Cardiac septum (tissue), 1 donor: ENCODE data around the gene PTPRM. TPM values are rescaled to one million over a fixed set of nuclear protein-coding genes. Genes with fewer than 3 reads are reported as not detected.

Experiments
- DNase-seq: peaks from one replicate; pipeline ENCODE4 v3.0.0-alpha.2; 2020; ENCODE audit warnings: low spot score
- intact Hi-C: fragments of 100-400 bp; cut with DNase I; formaldehyde crosslinking; loops from one replicate; pipeline ENCODE4 v1.14.0; 2022
- total RNA-seq: library from RNA; stranded (reverse); fragmentation: NEBNext Ultra II Directional; extraction: Animal tissue kit (Norgen Biotek cat#: 25700); gene quantifications from one replicate; pipeline ENCODE4 v1.2.1, GENCODE V29; 2021
- donor health status: DM: no; HTN: no; CAD: no.

PTPRM gene
- total RNA-seq, 1 donor from 2014 or later: 132 TPM

DNA sequence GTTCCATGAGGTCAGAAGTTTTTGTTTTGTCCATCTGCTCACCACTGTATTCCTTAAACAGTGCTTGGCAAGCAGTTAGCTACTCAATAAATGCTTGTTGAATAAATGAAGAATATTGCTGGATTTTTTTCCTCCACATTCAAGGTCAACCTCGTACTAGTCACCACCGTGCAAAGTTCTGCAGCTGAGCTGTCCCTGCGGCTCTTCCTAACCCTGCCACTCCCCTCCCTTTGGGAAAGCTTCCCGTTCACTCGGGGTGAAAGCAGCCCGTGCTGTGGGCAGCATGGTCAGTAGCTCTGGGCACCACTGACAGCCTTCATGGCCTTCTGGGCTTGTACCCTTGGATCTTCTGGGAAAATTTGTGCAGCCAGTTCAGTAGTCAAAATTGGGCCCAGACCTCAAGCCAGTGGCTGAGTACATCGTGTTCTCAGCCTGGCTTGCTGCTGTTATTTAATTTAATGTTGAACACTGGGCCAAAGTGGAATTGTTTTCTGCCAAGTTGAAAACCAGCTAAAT, 572.8 kb downstream of the PTPRM start:
- no peak for DNase-seq
- intact Hi-C loops: no loop called here

DNA sequence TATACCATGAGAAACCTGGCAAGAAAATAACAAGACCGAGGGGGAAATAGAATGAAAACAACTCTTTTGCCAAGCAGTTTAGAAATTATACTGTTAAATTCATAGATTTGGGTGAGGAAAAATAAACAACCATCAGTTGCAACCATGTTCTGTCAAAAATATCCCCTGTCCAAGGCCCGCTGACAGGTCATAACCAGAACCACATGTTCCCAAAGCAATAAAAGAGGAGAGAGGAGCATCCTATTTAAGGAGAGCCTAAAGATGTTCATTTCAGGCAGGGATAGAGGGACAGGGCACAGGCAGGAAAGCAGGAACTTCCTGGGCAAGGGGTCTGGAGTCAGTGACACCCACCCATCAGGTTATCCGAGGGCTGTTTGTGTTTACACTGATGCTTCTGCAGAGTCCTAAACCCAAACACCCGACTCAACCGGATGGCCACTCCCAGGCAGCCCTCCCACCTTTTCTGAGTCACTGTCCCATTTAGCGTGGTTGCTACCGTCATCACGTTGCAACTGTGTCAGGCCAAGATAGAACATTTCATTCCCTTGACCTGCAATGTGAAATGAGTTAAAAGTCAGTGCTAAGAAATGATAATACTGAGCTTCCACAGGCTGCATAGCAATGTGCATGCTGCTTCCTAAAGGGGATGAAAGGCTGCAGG, 573.9 kb downstream of the PTPRM start:
- no peak for DNase-seq
- intact Hi-C loops: no loop called here

DNA sequence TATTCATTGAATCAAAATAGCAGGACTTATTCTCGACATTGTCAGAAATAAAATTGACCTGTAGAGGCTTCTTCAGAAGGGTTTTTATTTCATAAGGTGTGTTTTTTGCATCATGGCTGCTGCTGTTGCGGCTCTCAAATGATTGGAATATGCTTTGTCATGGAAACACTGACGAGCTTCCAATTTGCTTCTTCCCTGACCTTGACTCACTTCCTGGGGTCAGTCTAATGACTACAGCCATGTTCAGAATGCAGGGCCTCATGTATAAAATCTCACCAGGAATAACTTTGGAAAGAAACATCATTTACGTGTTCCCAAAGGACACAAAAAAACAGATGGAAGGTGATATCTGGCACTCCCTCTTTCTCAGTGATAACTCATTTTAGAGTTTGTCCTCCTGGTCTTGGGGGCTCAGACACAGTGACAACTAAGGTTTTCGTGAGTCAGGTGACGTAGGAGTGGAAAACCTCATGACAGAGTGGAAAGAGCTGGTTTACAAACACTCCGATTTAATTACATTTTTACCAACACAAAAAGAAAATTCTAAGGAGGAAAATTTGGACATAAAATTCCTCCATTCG, 575.1 kb downstream of the PTPRM start:
- intact Hi-C loops: no loop called here

DNA sequence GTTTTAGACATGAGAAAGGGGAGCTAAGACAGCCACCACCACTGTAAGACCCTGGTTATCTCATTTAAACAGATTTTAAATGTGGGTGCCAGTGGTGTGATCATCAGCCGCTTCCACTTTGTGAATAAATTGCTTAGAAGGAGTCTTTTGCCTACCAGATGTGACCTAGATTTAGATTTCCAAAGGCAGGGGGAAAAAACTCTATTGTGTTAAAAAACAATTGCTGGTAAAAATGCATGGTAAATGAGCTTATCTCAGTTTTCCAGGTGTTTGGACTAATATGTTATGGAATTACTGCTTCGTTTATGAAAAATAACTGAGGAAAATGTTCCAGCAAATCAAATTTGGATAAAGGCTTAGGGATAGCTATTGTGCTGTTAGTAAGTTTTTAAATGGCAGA, 575.8 kb downstream of the PTPRM start:
- DNase-seq: no peak
- intact Hi-C loops: no loop called here

More for the DNA sequence above, 575.1 kb downstream of the PTPRM start:
- no peak for DNase-seq

DNA sequence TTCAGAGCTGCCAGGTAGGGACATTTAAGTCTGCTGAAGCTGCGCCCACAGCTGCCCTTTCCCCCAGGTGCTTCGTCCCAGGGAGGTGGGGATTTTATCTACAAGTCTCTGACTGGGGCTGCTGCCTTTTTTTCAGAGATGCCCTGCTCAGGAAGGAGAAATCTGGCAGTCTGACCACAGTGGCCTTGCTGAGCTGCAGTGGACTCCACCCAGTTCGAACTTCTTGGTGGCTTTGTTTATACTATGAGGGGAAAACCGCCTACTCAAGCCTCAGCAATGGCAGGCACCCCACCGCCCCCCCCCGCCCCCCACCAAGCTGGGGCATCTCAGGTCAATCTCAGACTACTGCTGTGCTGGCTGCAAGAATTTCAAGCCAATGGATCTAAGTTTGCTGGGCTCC, 584.1 kb downstream of the PTPRM start:
- intact Hi-C loops: no loop called here
- DNase-seq: no peak

DNA sequence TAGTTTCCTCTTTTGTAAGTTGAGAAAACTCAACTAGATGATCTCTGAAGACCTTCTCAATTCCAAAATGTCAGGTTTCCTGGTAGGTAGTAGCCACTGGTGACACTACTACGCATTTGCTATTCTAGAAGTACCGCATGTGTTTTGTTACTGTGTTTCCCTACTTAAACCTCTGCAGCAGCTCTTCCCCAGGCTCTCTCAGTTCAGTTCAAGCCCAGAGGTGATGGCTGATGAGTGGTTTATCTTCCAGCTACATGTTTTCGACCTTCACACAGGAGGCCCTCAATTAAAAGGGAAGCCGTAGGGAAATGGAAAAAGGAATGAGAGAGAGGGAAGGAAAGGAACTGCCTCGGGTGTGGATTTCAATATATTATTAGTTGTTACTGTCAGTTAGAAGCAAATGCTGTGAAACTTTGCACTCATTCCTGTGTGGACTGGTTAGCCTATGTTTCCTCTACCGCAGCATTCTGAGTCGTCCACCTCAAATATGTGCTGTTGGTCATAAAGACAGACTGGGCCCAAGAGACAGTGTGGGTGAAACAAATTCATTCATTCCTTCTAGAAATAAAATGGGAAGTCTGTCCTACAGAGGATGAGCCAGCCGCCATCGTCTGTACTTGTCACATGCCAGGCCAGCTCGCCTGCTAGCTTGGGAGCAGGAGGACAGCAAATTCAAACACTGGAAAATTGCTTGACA, 586.9 kb downstream of the PTPRM start:
- intact Hi-C loops: no loop called here
- no peak for DNase-seq

DNA sequence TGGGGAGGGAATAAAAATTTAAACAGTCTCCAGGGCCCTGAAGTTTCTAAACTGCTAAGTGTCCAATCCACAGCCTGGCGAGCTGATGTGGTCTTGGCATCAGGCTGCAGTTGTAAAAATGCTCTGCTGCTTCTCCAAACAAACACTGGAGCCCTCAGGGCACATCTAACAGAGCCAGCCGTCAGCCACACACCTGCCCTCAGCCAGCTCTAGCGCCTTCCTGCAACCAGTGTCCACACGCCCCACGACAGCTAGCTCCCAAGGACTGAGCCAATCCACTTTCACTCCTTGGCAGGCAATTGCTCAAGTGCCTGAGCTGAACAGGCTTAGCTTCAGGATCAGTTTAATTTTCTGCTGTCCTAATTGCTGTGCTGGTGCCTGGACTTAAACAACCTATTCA, 595.7 kb downstream of the PTPRM start:
- no peak for DNase-seq
- intact Hi-C loops: no loop called here

DNA sequence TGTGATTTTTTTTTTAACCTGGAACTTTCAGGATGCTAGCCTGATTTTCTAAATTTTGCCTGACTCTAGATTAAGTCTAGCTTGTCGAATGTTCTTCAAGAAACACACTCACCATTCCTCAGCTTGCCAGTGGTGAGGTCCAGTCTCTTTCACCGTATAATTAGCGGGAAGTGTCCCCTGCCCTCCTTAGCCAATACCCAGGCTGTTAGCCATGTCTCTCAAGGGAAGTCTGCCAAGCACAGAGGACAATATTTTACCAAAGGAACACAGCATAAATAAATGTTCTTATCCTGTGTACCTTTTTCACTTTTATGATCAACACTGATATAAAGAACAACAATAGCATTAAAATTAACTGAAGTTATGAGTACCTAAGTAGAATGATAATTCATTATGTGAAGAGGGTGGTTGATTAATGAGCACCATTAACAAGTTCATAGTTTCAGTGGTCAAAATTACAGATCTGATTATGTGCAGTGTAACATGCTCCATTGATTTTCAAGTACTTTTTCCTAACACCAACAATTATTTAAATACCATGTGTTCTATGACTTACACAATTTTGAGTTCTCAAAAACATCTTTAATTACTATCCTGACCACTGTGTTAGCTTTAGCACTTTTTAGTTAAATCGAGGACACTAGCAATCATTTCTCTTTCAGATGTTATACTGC, 596.3 kb downstream of the PTPRM start:
- intact Hi-C loops: no loop called here
- DNase-seq: no peak

DNA sequence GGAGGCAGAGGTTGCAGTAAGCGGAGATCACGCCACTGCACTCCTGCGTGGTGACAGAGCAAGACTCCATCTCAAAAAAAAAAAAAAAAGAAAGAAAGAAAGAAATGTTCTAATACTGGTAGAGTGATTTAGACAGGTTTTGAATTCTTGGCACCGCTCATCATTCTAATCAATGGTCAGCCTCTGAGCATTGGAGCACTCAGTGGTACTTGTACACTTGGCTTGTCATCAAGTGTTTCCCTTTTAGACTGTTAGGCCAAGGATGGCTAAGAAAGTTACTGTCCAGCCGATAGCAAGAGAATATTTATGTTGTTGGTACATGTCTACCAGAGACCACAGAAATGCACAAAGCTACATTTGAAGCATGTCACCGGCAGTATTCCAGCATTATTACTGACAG, 598.0 kb downstream of the PTPRM start:
- no peak for DNase-seq
- intact Hi-C loops: no loop called here

DNA sequence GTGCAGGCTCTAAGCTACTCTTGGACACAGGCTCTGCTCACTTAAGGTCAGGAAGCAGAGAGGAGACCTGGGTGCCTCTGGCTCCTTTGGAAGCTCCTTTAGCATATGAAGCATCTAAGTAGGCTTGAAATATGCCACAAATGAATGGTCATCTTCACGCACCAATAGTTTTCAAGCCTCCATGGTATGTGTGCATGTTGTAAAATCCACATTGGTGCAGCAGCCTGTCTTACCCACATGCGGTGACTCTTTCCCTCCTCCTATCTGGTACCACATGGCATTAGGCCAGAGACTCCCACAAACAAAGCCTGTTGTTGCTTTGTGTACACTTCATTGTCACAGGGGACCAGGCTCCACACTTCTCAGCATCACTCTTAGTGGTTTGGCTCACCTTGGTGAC, 599.9 kb downstream of the PTPRM start:
- intact Hi-C loops: no loop called here
- DNase-seq: no peak

DNA sequence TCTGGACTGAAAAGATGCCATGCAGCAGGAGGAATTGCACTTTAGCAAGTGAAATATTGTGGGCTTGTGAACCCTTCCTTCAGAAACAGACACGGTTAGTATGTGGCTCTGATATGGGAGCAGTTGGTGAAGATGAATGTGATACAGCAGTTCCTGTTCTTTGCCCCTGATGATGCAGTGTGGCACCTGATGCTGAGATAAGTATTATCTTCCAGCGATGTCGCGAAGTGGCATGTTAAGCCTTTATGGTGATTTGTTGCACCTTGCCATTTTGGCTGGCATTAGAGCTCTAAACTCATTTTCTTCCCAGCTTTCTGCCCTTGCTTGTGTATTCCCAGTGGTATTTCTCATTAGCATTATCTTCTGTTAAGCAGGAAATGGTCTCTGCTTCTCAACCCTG, 600.6 kb downstream of the PTPRM start:
- no peak for DNase-seq
- intact Hi-C loops: no loop called here

DNA sequence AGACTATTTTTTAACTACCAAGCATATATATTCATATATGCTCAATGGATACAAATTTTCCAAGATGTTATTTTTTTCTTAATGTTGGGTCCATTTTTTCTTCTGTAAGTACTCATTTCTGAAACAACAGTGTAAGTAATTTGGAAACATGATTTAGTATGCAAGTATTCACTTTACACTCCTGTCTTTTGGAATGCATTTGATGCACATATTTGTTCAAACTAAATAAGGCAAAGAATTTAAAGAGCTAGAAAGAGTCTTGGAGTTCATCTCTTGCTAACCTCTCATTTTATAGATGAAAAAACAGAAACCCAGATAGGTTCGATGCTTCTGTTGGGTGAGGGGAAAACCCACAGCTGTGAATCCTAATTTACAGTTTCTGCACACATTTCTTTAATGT, 602.6 kb downstream of the PTPRM start:
- intact Hi-C loops: no loop called here
- DNase-seq: no peak

DNA sequence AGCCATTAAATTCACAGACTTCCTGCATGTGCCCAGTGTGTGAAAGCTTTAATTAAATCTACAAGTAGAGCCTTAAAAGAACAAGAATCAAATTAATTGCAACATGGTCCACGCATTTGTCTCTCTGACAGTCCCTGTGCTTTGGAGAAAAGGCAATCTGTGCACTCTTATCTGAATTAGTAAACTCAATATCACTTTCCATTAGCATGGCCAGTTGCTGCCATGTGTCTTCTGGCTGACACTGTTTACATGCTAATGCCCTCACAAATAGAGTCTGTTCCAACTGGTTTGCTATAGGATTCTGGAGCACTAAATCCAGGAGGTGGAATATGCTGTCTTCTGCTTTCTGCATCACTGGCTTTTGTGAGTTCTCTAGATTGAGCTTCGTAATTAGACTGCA, 607.7 kb downstream of the PTPRM start:
- no peak for DNase-seq
- intact Hi-C loops: no loop called here

DNA sequence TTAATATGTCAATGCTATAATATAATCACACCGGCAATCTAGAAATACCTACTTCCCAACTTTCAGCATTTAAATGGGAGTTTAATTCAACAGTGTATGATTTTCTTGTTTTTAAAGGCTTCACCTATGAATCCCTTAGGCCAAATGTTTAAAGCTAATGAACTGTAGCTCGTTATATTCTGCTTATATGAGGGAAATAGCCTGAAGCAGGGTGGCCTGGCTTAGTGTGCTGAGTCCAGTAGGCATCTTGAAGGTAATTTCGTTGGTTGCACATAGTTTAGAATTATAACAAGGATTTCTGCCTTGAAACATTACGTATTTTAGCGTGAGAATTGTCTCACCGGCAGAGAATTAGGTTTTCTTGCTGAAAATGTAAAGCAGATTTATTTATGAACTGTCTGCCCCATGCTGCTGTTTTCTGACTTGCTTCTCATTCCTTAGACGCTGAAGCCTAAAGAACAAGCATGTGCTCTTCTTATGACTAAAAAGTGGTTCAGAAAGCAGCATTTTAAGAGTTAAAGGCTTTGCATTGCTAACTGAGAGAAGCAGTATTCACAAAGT, 608.5 kb downstream of the PTPRM start:
- intact Hi-C loops: no loop called here
- DNase-seq: no peak

DNA sequence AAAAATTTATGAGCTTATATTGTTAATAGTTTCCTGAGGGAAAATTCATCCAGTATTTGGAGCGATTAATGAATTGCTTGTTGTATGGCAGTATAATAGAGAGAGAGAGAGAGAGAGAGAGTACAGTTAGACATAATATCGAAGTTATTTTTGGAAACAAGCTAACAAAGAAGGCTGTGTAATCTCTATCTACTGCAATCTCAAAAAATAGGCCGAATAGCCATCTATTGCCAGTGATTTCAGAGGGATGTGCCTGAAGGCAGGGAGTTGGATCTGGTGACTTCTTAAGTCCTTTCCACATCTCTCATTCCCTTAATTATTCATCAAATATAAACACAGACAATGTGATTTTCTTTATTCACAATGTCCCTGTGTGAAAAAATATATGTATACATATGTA, 609.0 kb downstream of the PTPRM start:
- intact Hi-C loops: no loop called here
- no peak for DNase-seq

DNA sequence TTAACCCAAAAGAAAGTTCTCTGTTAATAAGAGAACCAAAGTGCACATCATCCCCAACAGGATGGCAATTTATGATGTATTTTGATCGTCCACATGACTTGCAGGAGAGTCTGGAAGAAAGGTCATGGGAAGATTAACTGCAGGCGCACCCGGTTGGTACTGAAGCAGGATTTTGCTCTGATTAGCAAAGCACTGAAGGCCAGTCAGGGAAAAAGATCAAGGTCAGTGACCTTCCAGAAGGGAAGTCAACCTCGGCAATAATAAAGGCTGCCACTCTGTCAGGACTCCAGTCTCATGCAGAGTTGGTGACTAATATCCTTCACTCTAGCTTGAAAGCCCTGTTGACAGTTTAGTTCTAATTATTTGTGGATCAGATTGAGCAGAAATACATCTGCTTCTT, 609.4 kb downstream of the PTPRM start:
- DNase-seq: no peak
- intact Hi-C loops: no loop called here

DNA sequence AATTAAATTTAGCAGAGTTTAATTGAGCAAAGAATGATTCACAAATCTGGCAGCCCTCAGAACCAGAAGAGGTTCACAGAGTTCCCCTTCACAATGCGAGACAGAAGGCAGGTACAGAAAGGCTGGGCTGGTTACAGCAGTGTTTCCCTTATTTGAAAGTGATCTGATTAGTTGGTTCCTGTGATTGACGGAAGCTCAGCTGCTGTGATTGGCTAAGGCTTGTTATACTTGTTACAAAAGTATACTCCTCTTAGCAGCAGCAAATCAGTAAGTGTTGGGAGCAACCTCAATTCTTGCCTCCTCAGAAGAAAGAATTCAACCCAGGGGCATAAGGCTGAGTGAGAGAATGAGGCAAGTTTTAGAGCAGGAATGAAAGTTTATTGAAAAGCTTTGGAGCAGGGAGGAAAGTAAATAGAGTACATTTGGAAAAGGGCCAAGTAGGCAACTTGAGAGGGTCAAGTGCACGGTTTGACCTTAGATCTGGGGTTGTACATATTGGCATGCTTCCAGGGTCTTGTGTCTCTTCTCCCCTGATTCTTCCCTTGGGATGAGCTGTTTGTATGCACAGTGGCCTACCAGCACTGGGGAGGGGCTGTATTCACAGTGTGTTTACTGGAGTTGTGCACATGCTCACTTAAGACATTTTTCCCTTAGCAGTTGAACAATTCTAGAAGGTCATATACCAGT, 610.4 kb downstream of the PTPRM start:
- intact Hi-C loops: no loop called here
- no peak for DNase-seq

DNA sequence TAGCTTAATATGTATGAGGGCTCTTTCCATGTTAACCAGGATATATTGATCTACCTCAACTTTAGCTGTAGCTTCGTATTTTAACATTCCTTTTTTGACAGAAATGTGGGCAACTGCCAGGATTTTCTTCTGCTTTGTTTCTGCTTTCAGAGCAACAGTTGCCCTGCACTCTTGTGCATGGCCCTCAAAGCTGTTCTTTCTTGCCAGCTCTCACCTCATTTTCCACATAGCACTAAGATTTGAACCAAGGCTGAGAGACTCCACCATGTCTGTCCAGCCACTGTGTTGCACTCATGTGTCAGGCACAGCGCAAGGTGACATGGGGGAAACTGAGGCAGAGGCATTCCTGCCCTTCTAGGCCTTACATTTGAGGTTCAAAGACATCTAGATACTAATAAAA, 619.3 kb downstream of the PTPRM start:
- intact Hi-C loops: no loop called here
- DNase-seq: no peak

DNA sequence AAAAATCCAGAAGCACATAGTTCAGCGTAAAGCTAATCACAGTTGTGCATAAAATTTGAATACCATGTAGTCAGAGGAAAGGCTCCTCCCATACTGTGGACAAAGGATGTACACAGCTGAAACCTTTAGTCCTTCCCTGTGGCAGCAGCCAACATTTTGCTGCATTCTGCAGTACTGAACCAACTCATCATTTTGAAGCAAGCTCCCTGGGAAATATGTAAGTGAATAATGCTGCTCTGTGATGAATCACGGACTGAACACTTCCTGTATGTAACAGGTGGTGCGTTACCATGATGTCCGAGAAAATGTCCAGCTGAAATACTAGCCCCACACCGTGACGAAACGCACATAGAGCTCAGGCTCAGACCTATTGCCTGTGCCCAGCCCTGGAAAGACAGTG, 621.1 kb downstream of the PTPRM start:
- DNase-seq: no peak
- intact Hi-C loops: no loop called here

DNA sequence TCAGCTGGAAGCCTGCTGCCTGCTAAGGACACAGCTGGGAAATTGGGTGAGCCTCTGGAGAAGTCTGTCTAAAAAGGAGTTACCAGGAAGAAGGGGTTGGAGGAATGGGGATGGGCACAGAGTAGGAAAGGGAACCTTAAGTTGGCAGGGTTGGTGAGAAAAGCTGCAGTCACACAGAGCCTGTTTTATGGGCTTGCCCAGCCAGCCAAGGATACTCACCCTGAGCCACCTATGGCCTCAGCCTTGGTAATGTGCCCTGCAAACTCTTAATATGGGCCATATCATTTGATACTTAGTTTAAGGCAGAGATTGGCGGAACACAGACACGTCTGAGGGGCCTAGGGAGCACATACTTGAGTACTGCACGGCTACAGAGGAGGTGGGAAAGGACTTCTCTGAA, 623.9 kb downstream of the PTPRM start:
- intact Hi-C loops: no loop called here
- no peak for DNase-seq
